ENCODE data around the gene SUSD4.

DNA sequence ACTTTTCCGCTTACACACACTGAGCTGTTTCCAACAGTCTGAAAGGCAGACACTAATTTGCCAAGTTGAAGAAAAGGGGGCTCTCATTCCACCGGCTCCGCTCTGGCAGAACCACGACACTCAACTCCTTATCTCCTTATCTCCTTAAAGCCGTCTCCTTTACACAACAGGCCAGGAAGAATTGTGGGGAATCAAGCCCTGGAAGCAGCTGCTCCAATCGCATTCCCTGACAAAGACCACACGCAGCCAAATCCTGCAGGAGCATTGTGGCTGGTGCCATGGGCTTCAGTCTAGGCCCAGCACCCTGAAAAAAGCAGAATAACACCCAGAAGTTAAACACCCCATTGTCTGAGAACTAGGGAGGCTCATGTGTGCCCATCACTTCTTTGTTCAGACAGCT lies 24.1 kb downstream of the SUSD4 start:
- TF ChIP-seq POLR2A (IDR thresholded peaks at IDR 0.05; ENCODE audit: low read depth, low read length) (no peak), POLR2AphosphoS5 (IDR thresholded peaks at IDR 0.05; ENCODE audit: low read depth, low read length) (no peak)
